Activated CD4-positive, alpha-beta T cell treated with anti-CD3 and anti-CD28 coated beads, Interleukin-10, Interleukin-2, amounts not matched to agents 100 ng/mL and 50 ng/mL, durations not matched to agents 16 hours and 8 hours (primary cell): ENCODE measurements around the gene RAP1GAP.
A peak's percentile ranks its signal among the peaks of the same experiment; 100 is the strongest.

ENCODE experiments used
- DNase-seq: peaks from one replicate; pipeline ENCODE4 v3.0.0-alpha.2; 2020

Gene RAP1GAP

GRCh38 chr1:21624571-21625389, 44.4 kb downstream of the RAP1GAP start:
- no peak for DNase-seq

- DNase-seq, result no peak
Measured at GRCh38 chr1:21623410-21623961, 45.7 kb downstream of the RAP1GAP start.

GRCh38 chr1:21622466-21623315, 46.5 kb downstream of the RAP1GAP start:
- peak; percentile 55 for DNase-seq

GRCh38 chr1:21621761-21622436, 47.3 kb downstream of the RAP1GAP start:
- no peak for DNase-seq

GRCh38 chr1:21621051-21621450, 48.1 kb downstream of the RAP1GAP start:
- DNase-seq, result no peak

GRCh38 chr1:21620496-21620895, 48.7 kb downstream of the RAP1GAP start:
- no peak for DNase-seq

- DNase-seq, result no peak
Measured at GRCh38 chr1:21620011-21620410, 49.1 kb downstream of the RAP1GAP start.

GRCh38 chr1:21619375-21619947, 49.7 kb downstream of the RAP1GAP start:
- no peak for DNase-seq

- DNase-seq, result no peak
Measured at GRCh38 chr1:21618561-21619374, 50.4 kb downstream of the RAP1GAP start.

GRCh38 chr1:21618059-21618458, 51.1 kb downstream of the RAP1GAP start:
- DNase-seq, result no peak

GRCh38 chr1:21617126-21617738, 51.9 kb downstream of the RAP1GAP start:
- DNase-seq, result no peak

- no peak for DNase-seq
Measured at GRCh38 chr1:21616372-21616771, 52.8 kb downstream of the RAP1GAP start.

GRCh38 chr1:21614419-21615115, 54.6 kb downstream of the RAP1GAP start:
- no peak for DNase-seq

GRCh38 chr1:21613072-21613867, 55.9 kb downstream of the RAP1GAP start:
- no peak for DNase-seq

- DNase-seq, result no peak
Measured at GRCh38 chr1:21612057-21612456, 57.1 kb downstream of the RAP1GAP start.

- no peak for DNase-seq
Measured at GRCh38 chr1:21610989-21611785, 58.0 kb downstream of the RAP1GAP start.

GRCh38 chr1:21610027-21610426, 59.1 kb downstream of the RAP1GAP start:
- DNase-seq, result no peak

- DNase-seq, result no peak
Measured at GRCh38 chr1:21608798-21609197, 60.4 kb downstream of the RAP1GAP start.
